SK-N-DZ (cell line): Measurements from ENCODE around the gene SPPL2B.
"Not testable (repeated sequence)": the region's sequence is repeated elsewhere in the genome, so short reads cannot be mapped to it uniquely, and the experiment has no call there.

Experiments used
- DNase-seq: peaks from one replicate; pipeline ENCODE4 v3.0.0-alpha.2; 2015; ENCODE audit warnings: low spot score

The SPPL2B gene

GRCh38 chr19:2380567-2380966, 52.1 kb downstream of the SPPL2B start:
- no peak for DNase-seq

- no peak for DNase-seq
Measured at GRCh38 chr19:2381148-2381820, 52.8 kb downstream of the SPPL2B start.

- DNase-seq: no peak
Measured at GRCh38 chr19:2382530-2383222, 54.2 kb downstream of the SPPL2B start.

- DNase-seq: peak; percentile 72
Measured at GRCh38 chr19:2385053-2385721, 56.7 kb downstream of the SPPL2B start.

- DNase-seq: no peak
Measured at GRCh38 chr19:2387367-2388288, 59.1 kb downstream of the SPPL2B start.

- no peak for DNase-seq
Measured at GRCh38 chr19:2389594-2389993, 61.1 kb downstream of the SPPL2B start.

GRCh38 chr19:2391118-2391725, 62.7 kb downstream of the SPPL2B start:
- peak; percentile 70 for DNase-seq

- no peak for DNase-seq
Measured at GRCh38 chr19:2392366-2392765, 63.9 kb downstream of the SPPL2B start.

- not testable (repeated sequence) for DNase-seq
Measured at GRCh38 chr19:2392899-2393298, 64.4 kb downstream of the SPPL2B start.

GRCh38 chr19:2394054-2394441, 65.6 kb downstream of the SPPL2B start:
- no peak for DNase-seq

GRCh38 chr19:2394442-2395292, 66.2 kb downstream of the SPPL2B start:
- no peak for DNase-seq

GRCh38 chr19:2395293-2395829, 66.9 kb downstream of the SPPL2B start:
- DNase-seq: not testable (repeated sequence)

GRCh38 chr19:2397173-2397572, 68.7 kb downstream of the SPPL2B start:
- DNase-seq: not testable (repeated sequence)

- no peak for DNase-seq
Measured at GRCh38 chr19:2398735-2399305, 70.3 kb downstream of the SPPL2B start.

- DNase-seq: no peak
Measured at GRCh38 chr19:2399582-2399981, 71.1 kb downstream of the SPPL2B start.
